A549 (cell line): ENCODE data around the gene PBX1.

Source experiments
- ATOH8 ChIP-seq: fragments of 250-450 bp; sonication (Bioruptor Pico); IDR thresholded peaks from 2 replicates; pipeline ENCODE4 v1.5.0; 2020; ENCODE audit warnings: low read depth, mild to moderate bottlenecking, moderate library complexity
- BHLHE40 ChIP-seq: IDR thresholded peaks from 2 replicates; pipeline ENCODE4 v1.6.1; 2012; ENCODE audit warnings: low read depth, low read length, inconsistent platforms
- EHMT2 ChIP-seq: fragments of 200-600 bp; sonication (generic); IDR thresholded peaks from 2 replicates; pipeline ENCODE4 v1.6.1; 2016; ENCODE audit warnings: antibody characterized with exemption, low read depth, mild to moderate bottlenecking, moderate library complexity
- ELK1 ChIP-seq: fragments of 150-350 bp; IDR thresholded peaks from 2 replicates; pipeline ENCODE4 v1.6.1; 2014; ENCODE audit warnings: low read depth, mild to moderate bottlenecking, low read length
- ESRRA ChIP-seq: fragments of 150-350 bp; IDR thresholded peaks from 2 replicates; pipeline ENCODE4 v1.6.1; 2014; ENCODE audit warnings: mild to moderate bottlenecking, low read length, borderline replicate concordance
- MAZ ChIP-seq: fragments of 150-350 bp; IDR thresholded peaks from 2 replicates; pipeline ENCODE4 v1.6.1; 2014; ENCODE audit warnings: antibody characterized with exemption, low read depth, low read length, borderline replicate concordance
- MYC ChIP-seq: IDR thresholded peaks from 2 replicates; pipeline ENCODE4 v1.6.1; 2012; ENCODE audit warnings: mild to moderate bottlenecking, inconsistent platforms, low read length, improper control_type of control experiment, borderline replicate concordance
- POLR2A ChIP-seq: IDR thresholded peaks from 2 replicates; pipeline ENCODE4 v1.6.1; 2012; ENCODE audit warnings: mild to moderate bottlenecking, low read length
- RAD21 ChIP-seq, 2 experiments: fragments of >200 bp in 1 of 2; sonication (Bioruptor Twin) in 1 of 2; formaldehyde crosslinking in 1 of 2; IDR thresholded peaks in 1 of 2; conservative IDR thresholded peaks in 1 of 2; 2 replicates in 1 of 2; 3 replicates in 1 of 2; pipeline ENCODE4 v1.6.1; 2012 to 2018; ENCODE audit warnings: inconsistent platforms in 1 of 2
- ZC3H11A ChIP-seq: fragments of 450-650 bp; IDR thresholded peaks from 2 replicates; pipeline ENCODE4 v1.6.1; 2014; ENCODE audit warnings: antibody characterized with exemption, mild to moderate bottlenecking
- TF ChIP-seq, protein P1 (sequence below): fragments of >200 bp; sonication (Bioruptor Twin); formaldehyde crosslinking; IDR thresholded peaks from 3 replicates; pipeline ENCODE4 v1.5.1; 2016
- TF ChIP-seq, protein P2 (sequence below): fragments of 200-600 bp; sonication (generic); IDR thresholded peaks from 2 replicates; pipeline ENCODE4 v1.6.1; 2016; ENCODE audit warnings: antibody characterized with exemption, mild to moderate bottlenecking, moderate library complexity
- TF ChIP-seq, protein P3 (sequence below): IDR thresholded peaks from 2 replicates; pipeline ENCODE4 v1.6.1; 2012

DNA sequence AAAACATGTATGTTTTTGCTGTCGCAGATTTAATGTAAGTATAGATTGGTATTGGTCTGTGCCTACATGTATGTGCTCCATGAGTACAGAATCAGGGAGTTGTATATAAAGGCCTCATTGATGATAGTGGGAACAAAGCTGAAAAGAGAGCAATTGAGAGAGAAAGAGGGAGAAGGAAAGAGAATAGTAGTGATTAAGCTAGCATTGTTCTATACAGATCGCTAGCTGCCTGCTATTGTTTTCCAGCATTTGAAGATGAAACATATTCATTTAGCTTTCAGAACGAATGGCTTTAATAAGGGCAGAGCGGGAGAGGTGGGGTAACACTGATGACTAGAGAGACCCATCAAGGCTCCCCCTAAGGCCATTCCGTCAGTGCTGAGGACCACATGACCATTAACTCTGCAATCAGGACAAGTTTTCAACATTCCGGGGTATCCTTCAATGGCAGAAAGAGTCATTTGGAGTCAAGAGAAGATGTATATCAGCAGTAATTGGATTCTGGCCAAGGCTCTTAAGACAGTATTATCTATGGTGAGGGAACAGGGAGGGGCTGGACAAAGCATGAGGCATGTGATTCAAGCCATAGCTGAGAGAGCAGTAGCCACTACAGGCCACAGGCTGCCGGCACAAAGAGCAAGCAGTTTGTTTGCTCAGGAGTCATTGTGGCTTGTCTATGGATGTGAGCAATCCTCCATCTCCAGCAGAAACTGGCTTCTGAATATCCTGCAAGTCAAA lies 176.5 kb downstream of the PBX1 start:
- TF ChIP-seq POLR2A (no peak), ATOH8 (no peak), MAZ (no peak), ZC3H11A (no peak), ELK1 (no peak), EHMT2 (no peak), ESRRA (no peak), BHLHE40 (no peak), MYC (no peak), RAD21 (conservative IDR thresholded peaks at IDR 0.05 in 1 of 2, IDR thresholded peaks at IDR 0.05 in 1 of 2) (no peak)
- TF ChIP-seq, protein P1, sequence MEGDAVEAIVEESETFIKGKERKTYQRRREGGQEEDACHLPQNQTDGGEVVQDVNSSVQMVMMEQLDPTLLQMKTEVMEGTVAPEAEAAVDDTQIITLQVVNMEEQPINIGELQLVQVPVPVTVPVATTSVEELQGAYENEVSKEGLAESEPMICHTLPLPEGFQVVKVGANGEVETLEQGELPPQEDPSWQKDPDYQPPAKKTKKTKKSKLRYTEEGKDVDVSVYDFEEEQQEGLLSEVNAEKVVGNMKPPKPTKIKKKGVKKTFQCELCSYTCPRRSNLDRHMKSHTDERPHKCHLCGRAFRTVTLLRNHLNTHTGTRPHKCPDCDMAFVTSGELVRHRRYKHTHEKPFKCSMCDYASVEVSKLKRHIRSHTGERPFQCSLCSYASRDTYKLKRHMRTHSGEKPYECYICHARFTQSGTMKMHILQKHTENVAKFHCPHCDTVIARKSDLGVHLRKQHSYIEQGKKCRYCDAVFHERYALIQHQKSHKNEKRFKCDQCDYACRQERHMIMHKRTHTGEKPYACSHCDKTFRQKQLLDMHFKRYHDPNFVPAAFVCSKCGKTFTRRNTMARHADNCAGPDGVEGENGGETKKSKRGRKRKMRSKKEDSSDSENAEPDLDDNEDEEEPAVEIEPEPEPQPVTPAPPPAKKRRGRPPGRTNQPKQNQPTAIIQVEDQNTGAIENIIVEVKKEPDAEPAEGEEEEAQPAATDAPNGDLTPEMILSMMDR, result no peak
- TF ChIP-seq, protein P2, sequence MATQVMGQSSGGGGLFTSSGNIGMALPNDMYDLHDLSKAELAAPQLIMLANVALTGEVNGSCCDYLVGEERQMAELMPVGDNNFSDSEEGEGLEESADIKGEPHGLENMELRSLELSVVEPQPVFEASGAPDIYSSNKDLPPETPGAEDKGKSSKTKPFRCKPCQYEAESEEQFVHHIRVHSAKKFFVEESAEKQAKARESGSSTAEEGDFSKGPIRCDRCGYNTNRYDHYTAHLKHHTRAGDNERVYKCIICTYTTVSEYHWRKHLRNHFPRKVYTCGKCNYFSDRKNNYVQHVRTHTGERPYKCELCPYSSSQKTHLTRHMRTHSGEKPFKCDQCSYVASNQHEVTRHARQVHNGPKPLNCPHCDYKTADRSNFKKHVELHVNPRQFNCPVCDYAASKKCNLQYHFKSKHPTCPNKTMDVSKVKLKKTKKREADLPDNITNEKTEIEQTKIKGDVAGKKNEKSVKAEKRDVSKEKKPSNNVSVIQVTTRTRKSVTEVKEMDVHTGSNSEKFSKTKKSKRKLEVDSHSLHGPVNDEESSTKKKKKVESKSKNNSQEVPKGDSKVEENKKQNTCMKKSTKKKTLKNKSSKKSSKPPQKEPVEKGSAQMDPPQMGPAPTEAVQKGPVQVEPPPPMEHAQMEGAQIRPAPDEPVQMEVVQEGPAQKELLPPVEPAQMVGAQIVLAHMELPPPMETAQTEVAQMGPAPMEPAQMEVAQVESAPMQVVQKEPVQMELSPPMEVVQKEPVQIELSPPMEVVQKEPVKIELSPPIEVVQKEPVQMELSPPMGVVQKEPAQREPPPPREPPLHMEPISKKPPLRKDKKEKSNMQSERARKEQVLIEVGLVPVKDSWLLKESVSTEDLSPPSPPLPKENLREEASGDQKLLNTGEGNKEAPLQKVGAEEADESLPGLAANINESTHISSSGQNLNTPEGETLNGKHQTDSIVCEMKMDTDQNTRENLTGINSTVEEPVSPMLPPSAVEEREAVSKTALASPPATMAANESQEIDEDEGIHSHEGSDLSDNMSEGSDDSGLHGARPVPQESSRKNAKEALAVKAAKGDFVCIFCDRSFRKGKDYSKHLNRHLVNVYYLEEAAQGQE, result no peak
- TF ChIP-seq, protein P3, sequence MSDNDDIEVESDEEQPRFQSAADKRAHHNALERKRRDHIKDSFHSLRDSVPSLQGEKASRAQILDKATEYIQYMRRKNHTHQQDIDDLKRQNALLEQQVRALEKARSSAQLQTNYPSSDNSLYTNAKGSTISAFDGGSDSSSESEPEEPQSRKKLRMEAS, result no peak; the same call in 1 of the 2 replicates
